H1 (cell line): ENCODE measurements around the gene TBX18. TPM values are rescaled to one million over a fixed set of nuclear protein-coding genes. Genes with fewer than 3 reads are reported as not detected.

Experiments
- BCL11A ChIP-seq, 2 experiments: IDR thresholded peaks; one replicate each; pipeline ENCODE4 v1.6.1; 2011; ENCODE audit warnings: low read depth in 2 of 2, low read length in 2 of 2, mild to moderate bottlenecking in 2 of 2
- CBX5 ChIP-seq: fragments of 300-800, 300-1000 bp; sonication (generic); IDR thresholded peaks from 2 replicates; pipeline ENCODE4 v1.7.1; 2016; ENCODE audit warnings: antibody characterized with exemption, low read length, low read depth
- CHD7 ChIP-seq: fragments of 300-600 bp; sonication (generic); IDR thresholded peaks from 2 replicates; pipeline ENCODE4 v1.7.1; 2012; ENCODE audit warnings: low read length, moderate library complexity, mild to moderate bottlenecking, inconsistent platforms; ENCODE audit not compliant: insufficient replicate concordance
- CTBP2 ChIP-seq: IDR thresholded peaks from 2 replicates; pipeline ENCODE4 v1.7.0; 2011; ENCODE audit warnings: borderline replicate concordance, mild to moderate bottlenecking, moderate library complexity, mixed read lengths, low read length; ENCODE audit not compliant: insufficient read depth, insufficient read length
- EZH2 ChIP-seq: fragments of 200-600 bp; sonication (generic); IDR thresholded peaks from 2 replicates; pipeline ENCODE4 v1.7.1; 2012; ENCODE audit warnings: low read depth, mild to moderate bottlenecking, moderate library complexity, low read length, inconsistent platforms; ENCODE audit not compliant: severe bottlenecking
- GTF2F1 ChIP-seq: IDR thresholded peaks from 2 replicates; pipeline ENCODE4 v1.6.1; 2012; ENCODE audit warnings: low read depth, low read length, improper control_type of control experiment, borderline replicate concordance
- KDM1A ChIP-seq: fragments of 200-600, 300-600 bp; sonication (generic); IDR thresholded peaks from 2 replicates; pipeline ENCODE4 v1.7.1; 2016; ENCODE audit warnings: mild to moderate bottlenecking, low read length, borderline replicate concordance
- RXRA ChIP-seq: IDR thresholded peaks from 2 replicates; pipeline ENCODE4 v1.6.1; 2011; ENCODE audit warnings: low read depth, mild to moderate bottlenecking, low read length, moderate library complexity; ENCODE audit not compliant: insufficient read depth
- TAF7 ChIP-seq: optimal IDR thresholded peaks from 2 replicates; pipeline ENCODE3; 2011; ENCODE audit warnings: low read depth, mild to moderate bottlenecking, inconsistent platforms, low read length, moderate library complexity, borderline replicate concordance
- YY1 ChIP-seq: IDR thresholded peaks from 2 replicates; pipeline ENCODE4 v1.6.1; 2011; ENCODE audit warnings: low read depth, mild to moderate bottlenecking, low read length
- polyA plus RNA-seq, 7 experiments: library from polyadenylated mRNA; depleted of rRNA in 3 of 7; stranded (reverse) in 5 of 7; unstranded in 2 of 7; fragments of >200 nt in 5 of 7; fragments of 200-250 nt in 2 of 7; gene quantifications; 1 replicate in 5 of 7; 2 replicates in 1 of 7; 4 replicates in 1 of 7; pipeline versions ENCODE4 v1.2.1 to v1.2.3, GENCODE V29; 2011 to 2013; ENCODE audit warnings: missing spikeins in 2 of 7, mixed read lengths in 2 of 7
- total RNA-seq: library from RNA; stranded (reverse); fragmentation: NEBNext Ultra II Directional; extraction: Animal tissue kit (Norgen Biotek cat#: 25700); gene quantifications from 2 replicates; pipeline ENCODE4 v1.2.1, GENCODE V29; 2021

Gene TBX18
- total and polyA plus RNA-seq, 2 of the 8 experiments (the other 6 are each of a cell fraction or from before 2014, with no cell fraction given) = 0.02 TPM; not detected in 1

- no peak for TF ChIP-seq CHD7
- no peak for TF ChIP-seq BCL11A (IDR thresholded peaks at IDR 0.05; ENCODE audit: low read depth in 2 of 2, low read length in 2 of 2)
- no peak for TF ChIP-seq GTF2F1
- no peak for TF ChIP-seq TAF7
- no peak for TF ChIP-seq CBX5
- no peak for TF ChIP-seq CTBP2
- TF ChIP-seq KDM1A = no peak
- TF ChIP-seq EZH2 = no peak
- no peak for TF ChIP-seq RXRA
- TF ChIP-seq YY1 = no peak
Measured at GRCh38 chr6:84709121-84709520, 55.3 kb downstream of the TBX18 start (continued).
